ENCODE results near the gene ZSCAN12. TPM values are rescaled to one million over a fixed set of nuclear protein-coding genes. Genes with fewer than 3 reads are reported as not detected.

Gene ZSCAN12
- total RNA-seq, 4 donors from 2014 or later = 1.2 to 6.2 (median 3.5) TPM

DNA sequence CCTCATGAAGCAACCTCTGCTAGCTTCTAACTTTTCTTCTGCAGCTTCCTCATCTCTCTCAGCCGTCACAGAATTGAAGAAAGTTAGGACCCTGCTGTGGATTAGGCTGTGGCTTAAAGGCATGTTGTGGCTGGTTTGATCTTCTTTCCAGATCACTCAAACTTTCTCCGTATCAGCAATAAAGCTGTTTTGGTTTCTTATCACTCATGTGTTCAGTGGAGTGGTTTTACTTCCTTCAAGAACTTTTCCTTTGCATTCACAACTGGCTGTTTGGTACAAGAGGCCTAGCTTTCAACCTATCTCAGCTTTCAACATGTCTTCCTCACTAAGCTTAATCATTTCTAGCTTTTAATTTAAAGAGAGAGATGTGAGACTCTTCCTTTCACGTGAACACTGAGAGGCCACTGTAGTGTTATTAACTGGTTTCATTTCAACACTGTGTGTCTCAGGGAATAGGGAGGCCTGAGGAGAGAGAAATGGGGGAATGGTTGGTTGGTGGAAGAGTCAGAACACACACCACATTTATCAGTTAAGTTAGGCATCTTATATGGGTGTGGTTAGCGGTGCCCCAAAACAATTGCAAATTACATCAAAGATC, 26.5 kb upstream of the ZSCAN12 start:
- Histone ChIP-seq H3K27me3 (no peaks in the 10 kb centered on the region), H3K4me3 (no peak overlapping the region), H3K36me3 (no peaks in the 10 kb centered on the region), H3K27ac (no peak overlapping the region), H3K4me1 (no peaks in the 10 kb centered on the region), H3K9me3 (no peaks in the 10 kb centered on the region)
- intact Hi-C loops (cut with DNase I; ENCODE audit: low total_unique reads) (no loop called here), in situ Hi-C loops (cut with MboI; ENCODE audit: low pct_ligation_motif_present in 1 of 4, low pct_unique_long_range_greater_than_20kb in 1 of 4, low sequenced_read_pairs in 3 of 4) (no loop called here)
- TF ChIP-seq POLR2A (IDR thresholded peaks at IDR 0.05) (no peak), POLR2AphosphoS5 (IDR thresholded peaks at IDR 0.05) (no peak), CTCF (IDR thresholded peaks at IDR 0.05) (no peak)
- no peak for DNase-seq
- 75 to 82% methylated on average over 4 of the region's 4 CpGs for WGBS, 2 donors (ENCODE audit: low coverage in 1 of 2)

DNA sequence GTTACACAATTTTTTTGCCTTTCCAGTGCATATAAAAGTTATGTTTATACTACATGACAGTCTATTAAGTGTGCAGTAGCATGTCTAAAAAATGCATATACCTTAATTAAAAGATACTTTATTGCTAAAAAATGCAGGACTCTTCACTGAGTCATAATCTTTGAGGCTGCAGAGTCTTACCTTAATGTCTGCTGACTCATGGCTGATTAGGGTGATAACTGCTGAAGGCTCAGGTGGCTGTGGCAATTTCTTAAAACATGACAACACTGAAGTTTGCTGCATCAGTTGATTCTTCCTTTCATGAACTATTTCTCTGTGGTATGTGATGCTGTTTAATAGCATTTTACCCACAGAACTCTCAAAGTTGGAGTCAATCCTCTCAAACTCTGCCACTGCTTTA, 24.6 kb upstream of the ZSCAN12 start:
- H3K27me3 ChIP-seq = no peaks in the 10 kb centered on the region
- intact Hi-C loops (cut with DNase I; ENCODE audit: low total_unique reads) = no loop called here
- no peak overlapping the region for H3K27ac ChIP-seq
- no peaks in the 10 kb centered on the region for H3K9me3 ChIP-seq
- DNase-seq = no peak
- TF ChIP-seq POLR2AphosphoS5 (IDR thresholded peaks at IDR 0.05) = no peak
- TF ChIP-seq CTCF (IDR thresholded peaks at IDR 0.05) = no peak
- TF ChIP-seq EP300 (IDR thresholded peaks at IDR 0.05; ENCODE audit: low read depth) = no peak
- no peak for TF ChIP-seq POLR2A (IDR thresholded peaks at IDR 0.05)
- no peak overlapping the region for H3K4me3 ChIP-seq
- H3K4me1 ChIP-seq = no peaks in the 10 kb centered on the region
- in situ Hi-C loops (cut with MboI; ENCODE audit: low pct_ligation_motif_present in 1 of 4, low pct_unique_long_range_greater_than_20kb in 1 of 4, low sequenced_read_pairs in 3 of 4) = no loop called here
- H3K36me3 ChIP-seq = no peaks in the 10 kb centered on the region

GRCh38 chr6:28423546-28423945, 24.0 kb upstream of the ZSCAN12 start:
- in situ Hi-C loops (cut with MboI; ENCODE audit: low pct_ligation_motif_present in 1 of 4, low pct_unique_long_range_greater_than_20kb in 1 of 4, low sequenced_read_pairs in 3 of 4) (no loop called here), intact Hi-C loops (cut with DNase I; ENCODE audit: low total_unique reads) (no loop called here)
- H3K27ac ChIP-seq = no peak overlapping the region
- WGBS, 2 donors (ENCODE audit: low coverage in 1 of 2) = 91% methylated on average over 1 of the region's 1 CpG; no CpG with 5 or more reads in 1 of the 2 donors
- H3K4me3 ChIP-seq = no peak overlapping the region
- H3K4me1 ChIP-seq = no peaks in the 10 kb centered on the region
- DNase-seq = no peak
- no peaks in the 10 kb centered on the region for H3K36me3 ChIP-seq
- TF ChIP-seq EP300 (IDR thresholded peaks at IDR 0.05; ENCODE audit: low read depth) (no peak), POLR2A (IDR thresholded peaks at IDR 0.05) (no peak), POLR2AphosphoS5 (IDR thresholded peaks at IDR 0.05) (no peak), CTCF (IDR thresholded peaks at IDR 0.05) (no peak)
- H3K9me3 ChIP-seq = no peaks in the 10 kb centered on the region
- no peaks in the 10 kb centered on the region for H3K27me3 ChIP-seq

DNA sequence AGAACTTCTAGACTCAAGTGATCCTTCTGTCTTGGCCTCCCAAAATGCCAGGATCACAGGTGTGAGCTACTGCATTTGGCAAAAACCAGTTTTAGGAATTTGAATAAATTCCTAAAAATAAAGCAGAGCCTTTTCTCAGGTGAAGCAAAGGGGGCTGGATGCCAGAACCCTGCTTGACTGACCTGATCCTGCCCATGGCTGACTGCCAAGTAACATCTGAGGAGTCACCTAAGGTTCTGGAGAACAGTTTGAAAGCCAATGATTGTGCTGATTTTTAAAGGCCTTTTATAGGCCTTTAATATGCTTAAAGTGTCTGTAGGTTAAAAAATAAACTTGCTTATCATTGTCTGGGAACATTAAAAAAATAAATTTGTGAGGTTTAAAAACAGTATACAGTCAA, 14.1 kb upstream of the ZSCAN12 start:
- intact Hi-C loops (cut with DNase I; ENCODE audit: low total_unique reads) (no loop called here), in situ Hi-C loops (cut with MboI; ENCODE audit: low pct_ligation_motif_present in 1 of 4, low pct_unique_long_range_greater_than_20kb in 1 of 4, low sequenced_read_pairs in 3 of 4) (no loop called here)
- Histone ChIP-seq H3K36me3 (no peaks in the 10 kb centered on the region), H3K27ac (no peak overlapping the region), H3K9me3 (no peaks in the 10 kb centered on the region), H3K4me1 (no peaks in the 10 kb centered on the region), H3K27me3 (peaks cover 13% of the 10 kb centered on the region), H3K4me3 (no peak overlapping the region)
- DNase-seq = no peak
- TF ChIP-seq CTCF (IDR thresholded peaks at IDR 0.05) (no peak), EP300 (IDR thresholded peaks at IDR 0.05; ENCODE audit: low read depth) (no peak), POLR2AphosphoS5 (IDR thresholded peaks at IDR 0.05) (no peak), POLR2A (IDR thresholded peaks at IDR 0.05) (no peak)
